Measurements from ENCODE around the gene UBE2QL1.
A peak's percentile ranks its signal among the peaks of the same experiment; 100 is the strongest.

Gene UBE2QL1

DNA sequence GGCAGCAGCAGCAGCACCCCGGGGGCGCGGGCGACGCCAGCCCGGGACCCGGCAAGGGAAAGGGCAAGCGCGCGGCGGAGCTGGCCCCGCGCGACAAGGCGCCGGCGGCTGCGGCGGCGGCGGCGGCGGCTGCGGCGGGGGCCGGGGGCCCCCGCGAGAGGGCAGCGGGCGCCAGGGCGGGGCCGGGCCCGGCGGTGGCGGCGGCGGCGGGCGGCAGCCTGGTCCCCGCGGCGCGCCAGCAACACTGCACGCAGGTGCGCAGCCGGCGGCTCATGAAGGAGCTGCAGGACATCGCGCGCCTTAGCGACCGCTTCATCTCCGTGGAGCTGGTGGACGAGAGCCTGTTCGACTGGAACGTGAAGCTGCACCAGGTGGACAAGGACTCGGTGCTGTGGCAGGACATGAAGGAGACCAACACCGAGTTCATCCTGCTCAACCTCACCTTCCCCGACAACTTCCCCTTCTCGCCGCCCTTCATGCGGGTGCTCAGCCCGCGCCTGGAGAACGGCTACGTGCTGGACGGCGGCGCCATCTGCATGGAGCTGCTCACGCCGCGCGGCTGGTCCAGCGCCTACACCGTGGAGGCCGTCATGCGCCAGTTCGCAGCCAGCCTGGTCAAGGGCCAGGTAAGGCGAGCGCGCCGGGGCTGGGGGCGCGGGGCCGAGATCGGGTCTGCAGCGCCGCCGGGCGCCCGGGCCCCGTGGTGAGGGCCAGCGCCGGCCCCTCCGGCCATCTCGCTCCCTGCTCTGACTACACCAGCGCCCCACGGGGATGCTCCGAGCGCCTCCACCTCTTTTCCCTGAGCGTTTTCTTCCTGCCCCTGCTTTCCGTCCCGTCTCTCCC, at the start of gene UBE2QL1:
Gene UBE2QL1 (plus strand): TSS at position 238 of the 843 bp plus-strand sequence. CDS start 35 bp downstream, at position 273.
- DNase-seq = peak; percentile 40

DNA sequence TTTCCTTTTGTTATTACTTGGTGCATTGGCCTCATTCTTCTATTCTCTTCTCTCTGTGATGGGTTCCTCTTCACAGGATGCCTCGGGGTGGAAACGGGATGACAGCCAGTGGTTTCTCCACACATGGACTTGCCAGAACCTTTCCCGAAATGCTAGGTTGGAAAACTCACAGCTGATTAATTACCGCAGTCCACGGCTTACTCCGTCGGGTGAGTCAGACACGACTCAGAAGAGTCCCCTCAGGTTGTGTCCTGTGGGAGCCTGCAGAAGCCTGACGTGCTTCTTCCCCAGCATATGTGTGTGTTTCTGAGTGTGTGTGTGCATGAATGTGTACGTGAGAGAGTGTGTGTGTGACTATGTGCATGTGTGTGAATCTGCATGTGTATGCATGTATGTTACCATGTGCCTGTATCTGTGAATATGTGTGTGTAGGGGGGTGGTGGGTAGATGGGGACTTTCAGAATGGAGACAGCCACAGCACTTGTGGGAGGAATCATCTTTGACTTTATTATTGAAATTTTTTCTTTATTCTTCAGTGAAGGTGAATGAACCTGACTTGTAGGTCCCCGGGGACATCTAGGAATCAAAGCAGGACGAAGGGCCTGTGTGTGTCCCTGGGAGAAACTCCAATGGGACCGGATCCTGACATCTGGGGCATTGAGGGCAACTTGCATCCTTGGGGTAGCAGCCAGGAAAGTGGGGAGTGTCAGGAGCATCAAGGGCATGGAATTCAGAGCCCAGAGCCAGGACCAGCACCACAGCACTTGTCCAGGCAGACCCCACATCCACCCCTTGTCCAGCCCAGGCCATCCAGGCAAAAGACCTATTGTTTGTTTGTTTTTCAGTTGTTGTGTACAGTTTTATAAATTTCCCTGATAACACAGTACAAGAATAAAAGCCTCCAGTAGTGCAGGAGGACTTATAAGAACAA, 48.4 kb upstream of the UBE2QL1 start:
- no peak for DNase-seq

DNA sequence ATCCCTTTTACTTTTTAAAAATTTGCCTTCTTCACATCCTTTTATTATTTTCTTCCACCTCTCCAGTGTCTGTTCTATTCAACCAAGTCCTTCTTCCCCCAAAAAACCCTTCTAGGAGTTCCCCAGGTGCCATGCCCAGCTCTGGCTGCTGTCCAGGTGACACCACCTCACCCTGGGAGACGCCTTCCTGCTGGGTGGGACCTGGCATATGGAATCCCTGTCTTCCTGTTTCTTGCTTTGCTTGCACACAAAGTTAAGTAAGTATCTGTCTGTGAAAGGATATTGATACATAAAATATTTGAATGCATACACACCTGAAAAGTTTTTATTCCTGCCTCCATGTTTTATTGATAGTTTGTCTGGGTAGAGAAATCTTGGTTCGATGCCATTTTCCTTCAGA, 47.2 kb upstream of the UBE2QL1 start:
- DNase-seq = no peak

GRCh38 chr5:6402939-6403338, 45.7 kb upstream of the UBE2QL1 start:
- no peak for DNase-seq

GRCh38 chr5:6403416-6403815, 45.2 kb upstream of the UBE2QL1 start:
- DNase-seq = no peak

- DNase-seq = no peak
Observed at GRCh38 chr5:6404129-6404528, 44.5 kb upstream of the UBE2QL1 start.

GRCh38 chr5:6405591-6405990, 43.1 kb upstream of the UBE2QL1 start:
- no peak for DNase-seq

DNA sequence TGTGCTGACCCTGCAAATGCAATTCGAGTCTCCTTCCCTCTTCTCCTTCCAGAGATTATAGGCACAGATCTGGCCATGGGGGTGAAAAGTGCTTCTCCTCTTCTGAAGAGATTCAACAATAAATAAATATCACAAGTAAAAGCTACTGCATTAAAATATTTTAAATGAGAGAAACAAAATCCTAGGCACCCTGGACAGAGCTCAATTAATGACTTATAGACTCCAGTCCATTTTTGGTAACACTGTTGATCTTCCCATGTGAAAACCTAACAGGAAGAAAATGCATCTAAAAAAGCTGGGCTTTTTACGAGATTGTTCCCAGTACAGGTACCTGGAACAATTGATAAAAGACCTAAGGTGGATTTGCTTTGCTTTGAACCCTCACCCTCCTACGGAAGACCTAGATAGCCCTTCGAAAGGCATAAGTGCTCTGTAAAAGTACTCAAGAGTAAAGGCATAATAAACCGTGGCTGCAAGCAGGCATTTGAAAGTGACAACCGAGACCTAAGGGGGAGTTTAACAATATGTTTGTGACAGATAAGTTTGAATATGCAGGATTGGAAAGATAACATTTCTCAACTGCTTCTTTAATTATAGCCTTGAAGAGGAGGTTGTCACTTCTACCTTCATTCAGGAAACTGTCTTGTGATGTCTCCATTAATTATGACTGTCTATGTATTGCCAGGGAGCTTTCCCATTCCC, 41.0 kb upstream of the UBE2QL1 start:
- no peak for DNase-seq

DNA sequence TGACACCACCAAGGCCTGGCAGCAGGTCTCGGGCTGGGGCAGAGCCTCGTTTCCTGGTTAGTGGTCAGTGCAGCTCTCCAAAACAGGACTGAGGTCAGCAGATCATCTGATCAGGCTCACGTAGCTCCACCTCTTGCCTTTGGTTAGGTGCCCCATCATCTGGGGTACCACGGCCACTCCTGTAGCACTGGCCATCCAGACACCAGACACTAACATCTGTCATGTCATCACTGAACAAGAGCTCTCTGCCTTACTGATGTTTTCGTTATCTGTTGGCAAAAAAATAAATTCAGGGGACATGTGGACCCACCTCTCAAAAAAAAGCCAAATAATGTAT, 40.4 kb upstream of the UBE2QL1 start:
- DNase-seq = no peak

GRCh38 chr5:6408627-6409446, 39.8 kb upstream of the UBE2QL1 start:
- no peak for DNase-seq

DNA sequence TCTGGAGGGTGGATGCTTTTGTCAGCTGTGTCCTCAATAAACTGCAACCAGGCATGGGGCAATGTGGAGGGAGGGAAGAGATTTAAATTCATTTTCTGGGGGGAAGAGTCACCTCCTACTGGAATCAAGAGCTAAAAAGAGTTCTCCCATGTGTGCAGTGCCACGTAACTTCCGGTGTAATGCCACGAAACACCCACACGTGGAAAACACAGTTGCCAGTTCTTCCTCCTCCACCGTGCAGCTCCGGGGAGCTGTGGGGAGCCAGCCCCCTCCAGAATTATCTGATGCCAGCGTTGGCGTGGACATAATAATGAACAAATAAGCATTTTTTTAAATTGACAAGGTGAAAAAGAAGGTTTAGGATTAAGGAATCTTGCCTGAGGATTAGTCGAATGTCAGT, 38.2 kb upstream of the UBE2QL1 start:
- DNase-seq = no peak

- DNase-seq = no peak
Observed at GRCh38 chr5:6411141-6411540, 37.5 kb upstream of the UBE2QL1 start.

DNA sequence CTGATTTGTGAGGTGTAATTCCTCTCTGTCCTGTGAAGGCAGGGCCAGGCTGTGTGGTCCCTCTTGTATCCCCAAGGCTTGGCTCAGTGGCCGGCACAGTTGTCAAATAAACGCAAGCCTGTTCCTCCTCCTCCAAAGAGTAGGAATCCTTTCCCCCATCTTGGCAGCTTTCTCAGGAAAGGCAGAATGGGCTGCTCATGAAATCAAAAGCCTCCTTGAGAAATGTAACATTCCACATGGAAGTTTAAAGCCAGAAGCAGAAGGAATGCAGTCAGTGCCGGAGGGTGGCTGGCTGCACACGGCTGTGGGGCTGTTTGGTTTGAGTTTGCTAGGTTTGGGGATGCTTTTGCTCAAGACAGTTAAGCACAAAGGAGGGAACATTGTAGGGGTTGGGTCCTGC, 35.8 kb upstream of the UBE2QL1 start:
- DNase-seq = no peak

GRCh38 chr5:6417657-6418056, 31.0 kb upstream of the UBE2QL1 start:
- DNase-seq = no peak

GRCh38 chr5:6418679-6419276, 29.9 kb upstream of the UBE2QL1 start:
- no peak for DNase-seq

GRCh38 chr5:6419340-6419852, 29.3 kb upstream of the UBE2QL1 start:
- peak; percentile 81 for DNase-seq

DNA sequence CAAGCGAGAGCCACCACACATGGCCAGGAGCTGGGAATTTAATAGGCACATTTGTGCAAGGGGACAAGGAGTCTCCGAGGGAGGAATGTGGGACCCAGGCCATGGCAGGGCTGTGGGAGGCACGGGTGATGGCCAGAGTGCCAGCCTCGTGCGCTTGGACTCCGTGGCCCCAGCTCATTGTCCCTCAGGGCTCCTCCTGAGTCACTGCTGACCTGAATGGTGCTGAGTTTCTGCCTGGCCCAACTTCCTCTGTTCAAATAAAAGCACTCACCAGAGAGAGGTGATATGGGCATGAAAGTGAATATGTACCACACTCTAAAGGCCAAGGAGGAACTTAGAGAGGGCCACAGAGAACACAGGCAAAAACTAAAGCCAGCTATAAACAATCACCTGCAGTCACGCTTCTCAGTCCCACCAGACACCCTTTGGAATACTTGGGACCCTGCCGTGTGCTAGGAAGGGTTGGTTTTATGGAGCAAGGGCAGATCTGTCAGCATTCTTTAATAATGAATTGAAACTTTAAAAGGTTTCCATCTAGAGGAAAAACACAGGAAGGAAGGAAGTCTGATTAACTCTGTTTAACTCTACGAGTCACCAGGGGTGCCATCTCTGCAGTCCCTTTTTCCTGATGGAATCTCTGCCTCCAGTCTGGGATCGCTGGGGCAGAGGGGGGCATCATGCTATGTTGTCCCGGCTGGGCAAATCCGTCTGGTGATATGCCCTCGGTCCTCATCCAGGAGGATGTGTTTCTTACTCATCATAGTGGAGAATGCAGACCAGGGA, 25.1 kb upstream of the UBE2QL1 start:
- no peak for DNase-seq

DNA sequence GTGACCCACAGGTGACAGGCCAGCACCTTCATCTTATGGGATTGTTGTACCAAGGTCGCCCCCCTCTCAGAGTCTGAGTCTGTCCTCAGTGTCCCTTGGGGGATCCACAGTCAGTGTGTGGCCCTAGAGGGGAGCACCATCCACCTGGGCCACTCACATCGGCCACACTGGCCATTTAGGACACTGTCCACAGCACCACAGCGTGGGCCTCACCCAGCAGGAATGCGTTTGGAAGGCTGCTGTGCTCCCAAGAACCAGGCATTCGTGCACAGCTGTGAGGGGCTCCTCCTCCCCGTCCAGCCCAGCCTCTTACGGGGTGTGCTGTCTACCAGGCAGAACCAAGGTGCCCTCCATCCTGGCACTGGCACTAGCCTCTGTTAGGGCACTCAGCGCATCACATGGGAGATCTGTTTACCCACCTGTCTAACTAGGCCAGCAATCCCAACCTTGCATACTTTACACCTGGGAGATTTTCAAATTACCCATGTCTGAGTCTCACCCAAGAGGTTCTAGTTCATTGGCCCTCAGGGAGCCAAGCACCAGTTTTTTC, 24.5 kb upstream of the UBE2QL1 start:
- no peak for DNase-seq

DNA sequence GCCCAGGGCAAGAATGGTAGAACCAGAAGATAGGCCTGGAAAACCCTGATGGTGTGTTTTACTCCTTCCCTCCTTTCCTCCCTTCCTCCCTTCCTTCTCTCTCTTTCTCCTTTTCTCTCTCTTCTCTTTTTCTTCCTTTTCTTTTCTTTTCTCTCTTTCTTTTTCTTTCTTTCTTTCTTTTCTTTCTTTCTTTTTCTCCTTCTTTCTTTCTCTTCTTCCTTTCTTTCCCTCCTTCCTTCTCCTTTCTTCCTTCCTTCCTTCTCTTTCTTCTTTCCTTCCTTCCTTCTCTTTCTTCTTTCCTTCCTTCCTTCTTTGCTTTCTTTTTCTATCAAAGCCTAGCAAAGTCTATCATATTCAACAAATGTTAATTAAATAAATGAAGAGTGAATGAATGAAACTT, 24.0 kb upstream of the UBE2QL1 start:
- DNase-seq = no peak

- DNase-seq = no peak
Observed at GRCh38 chr5:6427694-6428093, 21.0 kb upstream of the UBE2QL1 start.

All from NCI-H1092 treated with DMSO at 0.1 percent for 48 hours (cell line).